Activated CD4-positive, alpha-beta T cell treated with anti-CD3 and anti-CD28 coated beads, Interleukin-2, amount 10 ng/mL, durations not matched to agents 24 days and 14 days (primary cell): Measurements from ENCODE around the gene TUB. TPM values are rescaled to one million over a fixed set of nuclear protein-coding genes. Genes with fewer than 3 reads are reported as not detected.

ENCODE experiments used
- DNase-seq: peaks from one replicate; pipeline ENCODE4 v3.0.0; 2022
- H3K27ac Mint-ChIP-seq: one replicate; pipeline ENCODE4 v1.8.0; 2022; ENCODE audit warnings: mild to moderate bottlenecking, mixed read lengths
- H3K27me3 Mint-ChIP-seq: one replicate; pipeline ENCODE4 v1.8.0; 2022; ENCODE audit warnings: mixed read lengths
- H3K36me3 Mint-ChIP-seq: one replicate; pipeline ENCODE4 v1.8.0; 2022; ENCODE audit warnings: low read depth, mild to moderate bottlenecking, mixed read lengths
- H3K4me1 Mint-ChIP-seq: one replicate; pipeline ENCODE4 v1.8.0; 2021; ENCODE audit warnings: mixed read lengths
- H3K4me3 Mint-ChIP-seq: one replicate; pipeline ENCODE4 v1.8.0; 2022; ENCODE audit warnings: mild to moderate bottlenecking, moderate library complexity, mixed read lengths
- H3K9me3 Mint-ChIP-seq: one replicate; pipeline ENCODE4 v1.8.0; 2021; ENCODE audit warnings: mixed read lengths
- intact Hi-C: fragments of 100-400 bp; cut with micrococcal nuclease; formaldehyde crosslinking; loops from one replicate; pipeline ENCODE4 v1.15.1; 2023
- total RNA-seq: library from RNA; stranded (reverse); gene quantifications from 2 replicates; pipeline ENCODE4 v1.2.3, GENCODE V29; 2022

TUB gene
- total RNA-seq, 1 donor from 2014 or later: 0.30 TPM

- DNase-seq: no peak
- H3K27ac Mint-ChIP-seq: no peak overlapping the region
- H3K4me3 Mint-ChIP-seq: no peak overlapping the region
- no peaks in the 10 kb centered on the region for H3K36me3 Mint-ChIP-seq
- no peaks in the 10 kb centered on the region for H3K9me3 Mint-ChIP-seq
- H3K4me1 Mint-ChIP-seq: no peaks in the 10 kb centered on the region
- intact Hi-C loops: no loop called here
- H3K27me3 Mint-ChIP-seq: peaks cover 6% of the 10 kb centered on the region
Measured at GRCh38 chr11:8038811-8039529, 42.0 kb upstream of the TUB start.

GRCh38 chr11:8039530-8040260 is 41.3 kb upstream of the TUB start:
- intact Hi-C loops: no loop called here
- no peak for DNase-seq
- Mint-ChIP-seq H3K9me3 (no peaks in the 10 kb centered on the region), H3K27me3 (peaks cover 10% of the 10 kb centered on the region), H3K27ac (no peak overlapping the region), H3K36me3 (no peaks in the 10 kb centered on the region), H3K4me3 (no peak overlapping the region), H3K4me1 (no peaks in the 10 kb centered on the region)

- intact Hi-C loops: no loop called here
- H3K27ac Mint-ChIP-seq: no peak overlapping the region
- no peak overlapping the region for H3K4me3 Mint-ChIP-seq
- H3K27me3 Mint-ChIP-seq: peaks cover 15% of the 10 kb centered on the region
- H3K9me3 Mint-ChIP-seq: no peaks in the 10 kb centered on the region
- no peaks in the 10 kb centered on the region for H3K36me3 Mint-ChIP-seq
- DNase-seq: no peak
- no peaks in the 10 kb centered on the region for H3K4me1 Mint-ChIP-seq
Measured at GRCh38 chr11:8040261-8040920, 40.6 kb upstream of the TUB start.

GRCh38 chr11:8040921-8041285 is 40.1 kb upstream of the TUB start:
- DNase-seq: no peak
- peaks cover 18% of the 10 kb centered on the region for H3K27me3 Mint-ChIP-seq
- H3K9me3 Mint-ChIP-seq: no peaks in the 10 kb centered on the region
- intact Hi-C loops: no loop called here
- H3K36me3 Mint-ChIP-seq: no peaks in the 10 kb centered on the region
- H3K27ac Mint-ChIP-seq: no peak overlapping the region
- H3K4me1 Mint-ChIP-seq: no peaks in the 10 kb centered on the region
- H3K4me3 Mint-ChIP-seq: no peak overlapping the region

GRCh38 chr11:8041576-8041975 is 39.4 kb upstream of the TUB start:
- Mint-ChIP-seq H3K4me1 (no peaks in the 10 kb centered on the region), H3K4me3 (no peak overlapping the region), H3K27me3 (peaks cover 24% of the 10 kb centered on the region), H3K9me3 (no peaks in the 10 kb centered on the region), H3K27ac (no peak overlapping the region), H3K36me3 (no peaks in the 10 kb centered on the region)
- intact Hi-C loops: no loop called here
- DNase-seq: no peak

GRCh38 chr11:8043756-8044155 is 37.3 kb upstream of the TUB start:
- intact Hi-C loops: no loop called here
- Mint-ChIP-seq H3K4me1 (no peaks in the 10 kb centered on the region), H3K36me3 (no peaks in the 10 kb centered on the region), H3K9me3 (no peaks in the 10 kb centered on the region), H3K4me3 (no peak overlapping the region), H3K27ac (no peak overlapping the region), H3K27me3 (peaks cover 27% of the 10 kb centered on the region)
- no peak for DNase-seq

- no peak for DNase-seq
Measured at GRCh38 chr11:8045839-8046238, 35.2 kb upstream of the TUB start.

GRCh38 chr11:8047382-8047781 is 33.6 kb upstream of the TUB start:
- peaks cover 36% of the 10 kb centered on the region for H3K27me3 Mint-ChIP-seq
- H3K36me3 Mint-ChIP-seq: no peaks in the 10 kb centered on the region
- no peak for DNase-seq
- H3K27ac Mint-ChIP-seq: no peak overlapping the region
- no peak overlapping the region for H3K4me3 Mint-ChIP-seq
- intact Hi-C loops: no loop called here
- H3K9me3 Mint-ChIP-seq: no peaks in the 10 kb centered on the region
- no peaks in the 10 kb centered on the region for H3K4me1 Mint-ChIP-seq

More at GRCh38 chr11:8045839-8046238, 35.2 kb upstream of the TUB start:
- no peaks in the 10 kb centered on the region for H3K9me3 Mint-ChIP-seq
- no peak overlapping the region for H3K27ac Mint-ChIP-seq
- no peaks in the 10 kb centered on the region for H3K4me1 Mint-ChIP-seq
- H3K36me3 Mint-ChIP-seq: no peaks in the 10 kb centered on the region
- peaks cover 34% of the 10 kb centered on the region for H3K27me3 Mint-ChIP-seq
- intact Hi-C loops: no loop called here
- no peak overlapping the region for H3K4me3 Mint-ChIP-seq

- peaks cover 31% of the 10 kb centered on the region for H3K27me3 Mint-ChIP-seq
- intact Hi-C loops: no loop called here
- H3K9me3 Mint-ChIP-seq: no peaks in the 10 kb centered on the region
- no peak overlapping the region for H3K4me3 Mint-ChIP-seq
- no peak for DNase-seq
- H3K4me1 Mint-ChIP-seq: no peaks in the 10 kb centered on the region
- no peaks in the 10 kb centered on the region for H3K36me3 Mint-ChIP-seq
- H3K27ac Mint-ChIP-seq: no peak overlapping the region
Measured at GRCh38 chr11:8049084-8049483, 31.9 kb upstream of the TUB start.

- intact Hi-C loops: no loop called here
- Mint-ChIP-seq H3K27ac (no peak overlapping the region), H3K4me1 (peaks cover 5% of the 10 kb centered on the region), H3K36me3 (no peaks in the 10 kb centered on the region), H3K27me3 (peaks cover 7% of the 10 kb centered on the region), H3K4me3 (no peak overlapping the region), H3K9me3 (no peaks in the 10 kb centered on the region)
- DNase-seq: no peak
Measured at GRCh38 chr11:8055091-8055835, 25.7 kb upstream of the TUB start.

GRCh38 chr11:8055836-8056526 is 25.0 kb upstream of the TUB start:
- H3K4me1 Mint-ChIP-seq: peaks cover 5% of the 10 kb centered on the region
- H3K9me3 Mint-ChIP-seq: no peaks in the 10 kb centered on the region
- H3K27me3 Mint-ChIP-seq: peaks cover 4% of the 10 kb centered on the region
- H3K4me3 Mint-ChIP-seq: no peak overlapping the region
- intact Hi-C loops: no loop called here
- H3K36me3 Mint-ChIP-seq: no peaks in the 10 kb centered on the region
- DNase-seq: no peak
- no peak overlapping the region for H3K27ac Mint-ChIP-seq

- no peak overlapping the region for H3K27ac Mint-ChIP-seq
- no peaks in the 10 kb centered on the region for H3K36me3 Mint-ChIP-seq
- H3K27me3 Mint-ChIP-seq: no peaks in the 10 kb centered on the region
- intact Hi-C loops: no loop called here
- peaks cover 5% of the 10 kb centered on the region for H3K4me1 Mint-ChIP-seq
- no peak overlapping the region for H3K4me3 Mint-ChIP-seq
- DNase-seq: no peak
- no peaks in the 10 kb centered on the region for H3K9me3 Mint-ChIP-seq
Measured at GRCh38 chr11:8056810-8057463, 24.1 kb upstream of the TUB start.

GRCh38 chr11:8058216-8058615 is 22.8 kb upstream of the TUB start:
- Mint-ChIP-seq H3K36me3 (no peaks in the 10 kb centered on the region), H3K4me1 (peaks cover 5% of the 10 kb centered on the region), H3K9me3 (no peaks in the 10 kb centered on the region), H3K4me3 (no peak overlapping the region), H3K27ac (no peak overlapping the region), H3K27me3 (no peaks in the 10 kb centered on the region)
- no peak for DNase-seq
- intact Hi-C loops: no loop called here
